ENCODE results near the gene PCNP. TPM values are rescaled to one million over a fixed set of nuclear protein-coding genes. Genes with fewer than 3 reads are reported as not detected.

Gene PCNP
- total RNA-seq, 2 donors from 2014 or later: 192 to 214 TPM

GRCh38 chr3:101527906-101528305, 46.1 kb upstream of the PCNP start:
- H3K27me3 Mint-ChIP-seq (ENCODE audit: insufficient read depth): no peaks in the 10 kb centered on the region
- H3K9me3 Mint-ChIP-seq: peaks cover 36% of the 10 kb centered on the region
- Histone ChIP-seq H3K27me3 (ENCODE audit: control insufficient read depth, insufficient read depth, low read length, poor library complexity, severe bottlenecking) (no peaks in the 10 kb centered on the region), H3K9me3 (ENCODE audit: control insufficient read depth, low read length) (peaks cover 39% of the 10 kb centered on the region), H3K27ac (ENCODE audit: low read depth, low read length) (no peak overlapping the region), H3K9ac (ENCODE audit: extremely low read depth, low read length, poor library complexity, severe bottlenecking) (no peak overlapping the region), H3K4me3 (ENCODE audit: low read length) (peak overlapping the region; percentile 16), H3K4me1 (ENCODE audit: control insufficient read depth, insufficient read depth, low read length) (no peaks in the 10 kb centered on the region), H3K36me3 (ENCODE audit: control insufficient read depth, insufficient read depth, low read length) (no peaks in the 10 kb centered on the region)
- peaks cover 12% of the 10 kb centered on the region for H3K4me1 Mint-ChIP-seq
- TF ChIP-seq CTCF (conservative IDR thresholded peaks at IDR 0.05): no peak
- DNase-seq: no peak
- H3K27ac Mint-ChIP-seq: no peak overlapping the region
- no peaks in the 10 kb centered on the region for H3K36me3 Mint-ChIP-seq (ENCODE audit: low read depth)
- WGBS, 2 experiments (ENCODE audit: insufficient coverage in 1 of 2, insufficient read length in 1 of 2): no CpG with 5 or more reads among the region's 1 CpG
- H3K4me3 Mint-ChIP-seq: no peak overlapping the region

- peaks cover 37% of the 10 kb centered on the region for H3K9me3 ChIP-seq (ENCODE audit: control insufficient read depth, low read length)
Measured at GRCh38 chr3:101529816-101530685, 43.9 kb upstream of the PCNP start.

GRCh38 chr3:101530686-101531047, 43.3 kb upstream of the PCNP start:
- Histone ChIP-seq H3K4me1 (ENCODE audit: control insufficient read depth, insufficient read depth, low read length) (no peaks in the 10 kb centered on the region), H3K9me3 (ENCODE audit: control insufficient read depth, low read length) (peaks cover 31% of the 10 kb centered on the region), H3K36me3 (ENCODE audit: control insufficient read depth, insufficient read depth, low read length) (no peaks in the 10 kb centered on the region), H3K4me3 (ENCODE audit: low read length) (no peak overlapping the region), H3K9ac (ENCODE audit: extremely low read depth, low read length, poor library complexity, severe bottlenecking) (no peak overlapping the region), H3K27me3 (ENCODE audit: control insufficient read depth, insufficient read depth, low read length, poor library complexity, severe bottlenecking) (no peaks in the 10 kb centered on the region), H3K27ac (ENCODE audit: low read depth, low read length) (no peak overlapping the region)
- Mint-ChIP-seq H3K4me3 (no peak overlapping the region), H3K4me1 (peaks cover 15% of the 10 kb centered on the region), H3K27me3 (ENCODE audit: insufficient read depth) (no peaks in the 10 kb centered on the region), H3K36me3 (ENCODE audit: low read depth) (no peaks in the 10 kb centered on the region), H3K9me3 (peaks cover 25% of the 10 kb centered on the region), H3K27ac (no peak overlapping the region)
- no peak for TF ChIP-seq CTCF (conservative IDR thresholded peaks at IDR 0.05)
- no peak for DNase-seq
- 86% methylated on average over 2 of the region's 2 CpGs; no CpG with 5 or more reads in 1 of the 2 experiments for WGBS, 2 experiments (ENCODE audit: insufficient coverage in 1 of 2, insufficient read length in 1 of 2)

More at GRCh38 chr3:101529816-101530685, 43.9 kb upstream of the PCNP start:
- Mint-ChIP-seq H3K4me1 (peaks cover 15% of the 10 kb centered on the region), H3K4me3 (no peak overlapping the region), H3K9me3 (peaks cover 31% of the 10 kb centered on the region), H3K36me3 (ENCODE audit: low read depth) (no peaks in the 10 kb centered on the region), H3K27me3 (ENCODE audit: insufficient read depth) (no peaks in the 10 kb centered on the region), H3K27ac (no peak overlapping the region)
- H3K9ac ChIP-seq (ENCODE audit: extremely low read depth, low read length, poor library complexity, severe bottlenecking): no peak overlapping the region
- WGBS, 2 experiments (ENCODE audit: insufficient coverage in 1 of 2, insufficient read length in 1 of 2): 86 to 88% methylated on average over 1 to 4 of the region's 4 CpGs
- TF ChIP-seq CTCF (conservative IDR thresholded peaks at IDR 0.05): no peak
- H3K4me1 ChIP-seq (ENCODE audit: control insufficient read depth, insufficient read depth, low read length): no peaks in the 10 kb centered on the region
- no peaks in the 10 kb centered on the region for H3K36me3 ChIP-seq (ENCODE audit: control insufficient read depth, insufficient read depth, low read length)
- DNase-seq: peak; percentile 87
- no peaks in the 10 kb centered on the region for H3K27me3 ChIP-seq (ENCODE audit: control insufficient read depth, insufficient read depth, low read length, poor library complexity, severe bottlenecking)
- H3K27ac ChIP-seq (ENCODE audit: low read depth, low read length): no peak overlapping the region
- H3K4me3 ChIP-seq (ENCODE audit: low read length): peak overlapping the region; percentile 57
